HG03575 (cell line): ENCODE results near the gene TRPM8.

Experiments
- ATAC-seq: cut with Tn5 transposase; IDR thresholded peaks from one replicate; pipeline ENCODE4 v1.9.1; 2021; ENCODE audit not compliant: unreplicated experiment, insufficient number of reproducible peaks, low FRiP score; ENCODE audit errors: extremely low read depth

TRPM8 gene

DNA sequence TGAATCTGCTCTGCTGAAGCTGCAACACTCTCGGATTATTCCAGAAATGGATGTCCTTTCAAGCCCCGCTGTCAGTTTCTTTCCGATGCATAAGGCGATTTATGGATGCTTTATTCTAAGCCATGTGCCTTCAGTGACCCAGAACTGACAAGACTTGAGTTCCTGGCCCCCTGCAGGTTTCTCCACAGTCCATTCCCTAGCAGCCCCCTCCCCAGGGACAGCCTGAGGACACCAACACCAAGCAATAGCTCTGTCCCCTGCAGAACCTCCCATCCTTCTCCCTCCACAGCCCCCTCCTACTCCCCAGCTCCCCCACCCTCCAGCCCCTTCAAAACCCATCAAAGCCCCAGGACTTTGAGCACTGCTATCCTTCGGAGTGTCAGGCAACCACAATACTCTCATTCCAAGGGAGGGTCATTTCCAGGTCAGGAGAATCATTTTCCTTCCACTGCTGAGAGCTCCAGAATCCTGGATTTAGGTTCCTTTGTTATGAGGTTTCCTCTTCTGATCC, 108.8 kb downstream of the TRPM8 start:
- ATAC-seq: no peak

DNA sequence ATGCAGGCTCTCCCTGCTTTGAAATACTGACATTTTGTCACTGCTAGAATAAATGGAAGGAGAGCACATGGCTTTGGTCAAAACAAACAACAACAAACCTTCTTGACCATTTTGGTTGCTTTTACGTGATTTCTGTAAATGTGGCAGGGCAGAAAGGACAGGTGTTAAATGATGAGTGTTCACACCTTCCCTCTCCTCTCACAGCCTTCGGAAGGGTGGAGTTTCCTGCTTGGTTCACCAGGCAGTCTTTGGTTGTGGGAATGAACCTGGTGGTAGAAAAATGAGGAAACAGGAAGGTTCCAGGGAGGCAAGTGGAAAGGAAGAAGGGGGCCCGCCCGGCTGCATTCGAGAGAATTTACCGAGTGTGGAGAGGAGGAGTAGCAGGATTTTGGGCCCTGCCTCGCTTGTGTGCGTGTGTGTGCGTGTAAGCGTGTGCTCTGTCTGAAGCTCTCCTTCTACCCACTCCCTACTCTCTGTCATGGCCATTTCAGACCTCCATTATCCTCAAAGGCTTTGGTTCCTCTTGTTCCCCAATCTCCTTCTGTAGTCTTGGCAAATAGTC, 109.6 kb downstream of the TRPM8 start:
- ATAC-seq: no peak

DNA sequence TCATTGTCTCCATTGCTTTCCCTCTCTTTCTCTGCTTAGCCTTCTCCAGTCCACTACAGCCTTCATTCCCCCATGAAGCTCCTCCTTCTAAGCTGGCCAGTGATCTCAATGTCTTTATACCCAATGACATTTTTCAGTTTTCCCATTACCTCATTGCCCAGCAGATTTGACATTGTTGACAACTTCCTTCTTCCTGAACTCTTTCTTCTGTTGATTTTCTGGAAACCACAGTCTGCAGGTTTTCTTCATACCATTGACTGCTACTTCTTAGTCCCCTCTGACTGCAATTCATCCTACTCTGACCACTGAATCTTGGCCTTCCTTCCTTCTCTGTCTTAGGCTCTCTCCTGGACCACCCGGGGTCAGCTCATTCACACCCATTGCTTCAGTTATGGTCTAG, 110.5 kb downstream of the TRPM8 start:
- ATAC-seq: no peak

DNA sequence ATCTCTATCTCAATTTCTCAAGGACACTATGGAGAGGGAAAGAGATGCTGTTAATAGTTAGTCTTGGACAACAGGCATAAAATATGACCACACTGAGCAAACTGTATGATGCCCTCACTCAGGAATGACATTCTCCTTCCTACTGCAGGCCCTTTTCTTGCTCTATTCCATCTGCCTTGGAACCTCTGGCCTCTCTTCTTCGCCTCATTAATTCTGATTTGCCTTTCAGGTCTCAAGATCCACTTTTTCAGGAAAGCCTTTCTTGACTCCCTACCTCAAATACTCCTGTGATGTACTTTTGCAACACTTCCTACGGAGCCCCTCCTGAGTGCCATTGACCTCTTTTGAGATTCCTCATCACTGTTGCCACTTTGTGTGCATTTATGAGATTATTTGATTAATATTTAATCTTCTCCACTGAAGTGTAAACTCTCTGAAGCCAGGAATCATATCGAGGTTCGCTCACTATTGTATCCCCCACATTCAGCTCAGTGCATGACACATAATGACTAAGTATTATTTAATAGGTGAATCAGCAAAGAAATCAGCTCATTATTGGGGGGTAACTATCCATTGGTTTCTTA, 112.1 kb downstream of the TRPM8 start:
- no peak for ATAC-seq

DNA sequence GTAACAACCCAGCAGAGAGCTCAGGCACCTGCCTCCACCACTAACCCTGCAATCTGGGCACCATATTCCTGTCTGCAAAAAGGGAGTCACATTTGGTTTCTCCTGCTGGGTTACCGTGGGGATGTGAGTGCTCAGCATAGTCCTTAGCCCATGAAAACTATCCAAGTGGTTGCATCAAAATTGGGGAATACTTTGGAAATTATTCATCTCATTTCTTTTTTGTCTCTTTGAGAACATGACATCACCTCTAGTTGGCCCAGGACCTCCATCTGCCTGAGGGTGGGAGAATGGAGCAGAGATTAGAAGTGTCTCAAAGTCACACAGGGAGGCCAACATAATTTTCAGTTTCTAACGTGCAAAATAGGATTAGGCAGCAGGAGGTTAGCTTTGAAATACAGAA, 114.0 kb downstream of the TRPM8 start:
- no peak for ATAC-seq

DNA sequence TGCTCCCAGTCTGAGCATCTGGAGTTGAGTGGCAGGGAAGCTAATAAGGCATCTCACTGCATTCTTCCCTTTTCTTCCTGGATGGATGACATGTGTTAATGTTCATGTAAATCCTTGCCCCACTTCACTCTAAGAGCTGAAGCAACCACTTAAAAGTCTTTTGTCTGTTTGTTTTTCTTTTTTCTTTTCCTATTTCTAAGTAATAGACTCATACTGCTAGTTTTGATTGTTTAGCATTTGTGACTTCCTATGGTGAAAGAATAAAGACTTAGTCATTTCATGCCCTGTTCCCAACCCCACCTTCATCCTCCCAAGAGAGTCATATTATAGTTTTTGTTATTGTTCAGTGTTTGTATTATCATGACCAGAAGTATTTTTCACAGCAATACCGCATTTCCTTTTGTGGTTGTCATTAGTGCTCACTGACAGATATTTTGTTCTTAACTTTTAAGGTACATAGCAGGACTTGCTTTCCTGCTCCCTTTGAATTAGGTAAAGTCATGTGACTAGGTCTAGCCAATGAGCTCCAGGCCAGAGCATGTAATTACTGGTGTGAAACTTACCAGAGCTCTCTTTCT, 115.2 kb downstream of the TRPM8 start:
- no peak for ATAC-seq

DNA sequence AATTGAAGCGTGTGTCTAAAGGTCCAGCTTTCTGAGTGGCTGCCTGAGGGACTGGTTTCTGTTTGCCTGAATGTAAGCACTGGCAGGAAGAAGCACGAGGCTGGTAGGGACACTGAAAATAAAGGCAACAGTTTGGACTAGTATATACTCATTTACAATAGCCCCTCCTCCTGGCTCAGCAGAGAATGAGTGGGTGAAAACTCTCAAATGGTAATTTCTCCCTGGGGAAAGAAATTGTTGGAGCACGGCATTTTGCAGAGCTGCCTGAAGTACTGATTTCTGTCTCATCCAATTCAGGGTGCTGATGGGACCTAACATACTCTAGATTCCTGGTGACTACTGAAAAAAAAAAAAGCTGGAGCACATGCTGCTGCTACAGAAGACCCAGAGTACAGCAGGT, 116.0 kb downstream of the TRPM8 start:
- no peak for ATAC-seq

DNA sequence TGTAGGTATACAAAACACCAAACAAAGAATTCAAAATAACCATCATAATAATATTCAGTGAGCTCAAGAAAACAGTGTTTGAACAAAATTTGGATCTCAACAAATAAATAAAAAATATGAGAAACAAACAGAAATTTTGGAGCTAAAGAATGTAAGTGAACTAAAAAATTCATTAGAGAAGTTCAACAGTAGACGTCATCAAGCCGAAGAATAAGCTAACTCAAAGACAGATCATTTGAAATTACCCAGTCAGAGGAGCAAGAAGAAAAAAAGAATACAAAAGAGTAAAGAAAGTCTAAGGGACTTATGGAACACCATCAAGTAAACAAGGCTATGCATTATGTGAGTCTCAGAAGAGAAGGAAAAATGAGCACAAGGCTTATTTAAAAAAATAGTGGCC, 116.7 kb downstream of the TRPM8 start:
- no peak for ATAC-seq

DNA sequence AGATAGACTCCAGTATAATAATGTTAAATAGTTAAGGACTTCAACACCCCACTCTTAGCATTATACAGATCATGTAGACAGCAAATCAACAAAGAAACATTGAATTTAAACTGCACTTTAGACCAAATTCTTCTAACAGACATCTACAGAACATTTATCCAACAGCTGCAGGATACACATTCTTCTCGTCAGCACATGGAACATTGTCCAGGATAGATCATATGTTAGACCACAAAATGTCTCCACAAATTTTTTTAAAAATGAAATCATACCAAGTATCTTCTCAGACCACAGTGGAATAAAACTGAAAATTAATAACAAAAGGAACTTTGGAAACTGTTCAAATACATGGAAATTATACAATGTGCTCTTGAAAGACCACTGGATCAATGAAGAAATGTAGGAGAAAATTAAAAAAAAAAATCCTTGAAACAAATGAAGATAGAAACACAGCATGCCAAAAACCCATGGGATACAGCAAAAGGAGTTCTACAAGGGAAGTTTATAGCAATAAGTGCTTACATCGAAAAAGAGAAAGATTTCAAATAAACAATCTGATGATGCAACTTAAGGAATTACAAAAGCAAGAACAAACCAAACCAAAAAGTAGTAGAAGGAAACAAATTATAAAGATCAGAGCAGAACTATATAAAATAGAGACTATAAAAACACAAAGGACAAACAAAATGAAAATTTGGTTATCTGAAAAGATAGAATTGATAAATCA, 121.1 kb downstream of the TRPM8 start:
- ATAC-seq: no peak

DNA sequence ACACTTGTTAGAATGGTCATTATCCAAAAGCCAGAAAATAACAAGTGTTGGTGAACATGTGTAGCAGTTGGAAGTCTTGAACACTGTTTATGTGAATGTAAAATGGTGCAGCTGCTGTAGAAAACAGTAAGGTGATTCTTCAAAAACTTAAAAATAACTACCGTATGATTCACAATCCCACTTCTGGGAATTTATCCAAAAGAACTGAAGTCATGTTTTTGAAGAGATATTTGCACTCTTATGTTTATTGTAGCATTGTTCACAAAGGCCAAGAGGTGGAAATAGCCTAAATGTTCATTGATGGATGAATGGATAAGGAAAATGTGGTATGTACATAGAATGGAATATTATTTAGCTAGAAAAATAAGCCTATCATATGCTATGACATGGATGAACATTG, 127.0 kb downstream of the TRPM8 start:
- ATAC-seq: no peak

DNA sequence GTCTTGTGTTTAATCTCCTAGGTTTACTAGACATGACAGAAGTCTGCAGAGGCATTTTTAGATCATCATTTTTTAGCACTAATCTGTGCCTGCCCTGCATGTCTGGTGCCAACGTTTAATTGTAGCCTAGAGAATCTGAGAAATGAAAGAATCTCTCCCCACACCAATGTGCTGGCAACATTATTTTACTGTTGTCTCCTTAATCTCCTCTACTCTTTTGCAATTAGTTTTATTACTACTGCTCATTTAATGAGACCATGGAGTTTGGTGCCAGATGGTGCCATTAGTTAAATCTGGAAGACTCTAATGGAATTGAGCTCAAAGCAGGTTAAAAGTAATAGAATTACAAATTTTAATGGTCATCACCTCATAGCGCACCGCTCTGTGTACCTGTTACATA, 129.3 kb downstream of the TRPM8 start:
- ATAC-seq: no peak

DNA sequence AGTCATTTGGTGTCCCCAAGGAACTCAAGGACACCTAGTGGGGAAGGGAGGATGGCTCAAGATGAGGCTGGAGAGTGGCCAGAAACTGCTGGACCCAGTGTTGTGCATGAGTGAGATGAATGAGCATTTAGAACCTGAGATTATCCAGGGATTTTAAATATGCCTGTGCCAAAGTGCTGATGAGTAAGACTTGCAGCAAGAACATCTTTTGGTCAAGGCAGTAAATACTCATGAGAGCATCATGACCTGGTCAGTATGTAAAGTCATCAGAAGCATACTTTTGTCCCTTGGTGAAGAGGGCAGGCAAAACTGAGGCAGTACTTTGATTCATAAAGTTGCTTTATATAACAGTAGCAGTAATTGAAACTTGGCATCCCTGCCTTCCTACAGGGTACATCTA, 130.2 kb downstream of the TRPM8 start:
- ATAC-seq: no peak

DNA sequence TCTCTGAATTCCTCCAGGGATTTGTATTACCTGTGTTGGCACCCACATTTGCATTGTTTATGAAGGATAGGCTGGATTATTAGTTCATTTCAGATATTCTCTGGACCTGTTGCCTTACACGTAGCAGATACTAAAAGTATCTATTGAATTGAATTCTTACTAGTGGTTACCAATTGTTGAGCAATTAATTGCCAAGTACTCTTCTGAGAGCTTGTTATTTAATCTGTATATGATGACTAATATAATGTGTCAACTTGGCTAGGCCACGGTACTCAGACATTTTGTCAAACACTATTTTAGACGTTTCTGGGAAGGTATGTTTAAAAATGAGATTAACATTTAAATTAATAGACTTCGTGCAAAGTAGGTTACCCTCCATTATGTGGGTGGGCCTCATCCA, 130.9 kb downstream of the TRPM8 start:
- ATAC-seq: no peak

DNA sequence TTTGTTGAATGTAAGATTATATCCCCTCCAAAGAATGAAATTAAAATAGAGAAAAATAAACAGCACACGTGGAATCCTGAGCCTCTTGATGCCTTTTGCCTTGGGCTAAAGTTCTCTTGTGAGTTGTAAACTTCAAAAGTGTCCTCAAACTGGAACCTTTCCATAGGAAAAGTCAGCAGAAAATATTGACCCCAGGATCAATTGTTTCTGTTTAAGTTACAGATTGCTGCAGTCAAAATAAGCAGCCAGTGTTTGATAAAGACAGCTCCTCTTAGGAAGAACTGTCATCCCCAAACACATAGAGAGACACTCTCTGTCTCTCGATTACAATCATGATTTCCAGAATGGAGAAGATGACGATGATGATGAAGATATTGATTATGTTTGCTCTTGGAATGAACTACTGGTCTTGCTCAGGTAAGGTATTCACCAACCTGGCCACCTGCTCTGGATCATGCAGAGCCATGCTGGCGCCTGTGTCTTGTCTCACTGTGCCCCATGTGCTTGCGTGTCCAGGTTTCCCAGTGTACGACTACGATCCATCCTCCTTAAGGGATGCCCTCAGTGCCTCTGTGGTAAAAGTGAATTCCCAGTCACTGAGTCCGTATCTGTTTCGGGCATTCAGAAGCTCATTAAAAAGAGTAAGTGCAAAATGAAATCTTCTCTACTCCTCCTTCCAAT, 133.4 kb downstream of the TRPM8 start, which contains the start of gene SPP2:
Gene SPP2 (plus strand): TSS at position 248 of the 681 bp plus-strand sequence. CDS start 85 bp downstream, at position 333.
- ATAC-seq: no peak

DNA sequence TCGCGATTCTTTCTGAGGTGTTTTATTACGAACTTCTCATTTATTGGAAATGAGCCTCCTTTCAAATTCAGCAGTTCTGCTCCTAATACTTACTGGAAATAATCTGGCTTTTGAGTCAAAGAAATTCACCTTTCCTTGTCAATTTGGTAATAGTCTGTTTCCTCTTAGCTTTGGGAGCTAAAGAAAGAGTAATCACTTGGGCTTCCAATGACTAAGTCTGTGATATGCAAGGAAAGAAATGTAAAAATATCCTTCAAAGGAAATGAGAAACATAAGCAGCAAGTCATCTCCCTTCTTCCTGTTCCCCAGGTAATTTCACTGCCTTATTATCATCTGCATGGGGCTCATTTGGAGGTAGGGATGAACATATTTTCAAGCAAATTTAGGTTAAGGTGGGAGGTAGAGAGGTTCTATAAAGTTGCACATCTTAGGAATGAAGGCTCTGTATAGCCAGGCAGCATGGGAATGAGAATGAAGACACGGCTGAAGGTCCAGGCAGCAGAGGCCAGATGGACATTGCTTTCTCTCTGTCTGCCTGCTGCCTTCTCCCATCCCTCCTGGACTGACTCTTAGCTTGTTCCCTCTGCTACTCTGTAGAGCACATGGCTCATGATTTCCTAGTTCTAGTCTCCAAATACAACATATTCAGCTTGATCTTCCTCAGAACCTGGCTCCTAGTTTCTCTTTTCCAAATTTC, 134.3 kb downstream of the TRPM8 start:
- ATAC-seq: no peak

DNA sequence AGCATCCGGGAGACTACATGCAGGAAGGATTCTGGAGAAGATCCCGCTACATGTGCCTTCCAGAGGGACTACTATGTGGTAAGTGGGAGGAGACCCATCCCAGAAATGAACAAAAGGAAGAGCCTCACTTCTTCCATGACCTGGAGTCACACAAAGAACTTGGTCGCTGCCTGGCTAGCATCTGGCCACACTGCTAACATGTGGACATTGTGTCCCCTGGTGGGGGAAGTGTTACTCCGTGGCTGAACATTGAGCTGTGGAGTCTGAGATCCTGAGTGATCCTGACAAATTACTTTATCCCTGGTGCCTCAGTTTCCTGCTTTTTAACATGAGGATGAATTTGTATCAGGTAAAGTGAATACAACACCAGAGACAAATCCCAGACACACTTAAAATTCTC, 141.7 kb downstream of the TRPM8 start:
- no peak for ATAC-seq

DNA sequence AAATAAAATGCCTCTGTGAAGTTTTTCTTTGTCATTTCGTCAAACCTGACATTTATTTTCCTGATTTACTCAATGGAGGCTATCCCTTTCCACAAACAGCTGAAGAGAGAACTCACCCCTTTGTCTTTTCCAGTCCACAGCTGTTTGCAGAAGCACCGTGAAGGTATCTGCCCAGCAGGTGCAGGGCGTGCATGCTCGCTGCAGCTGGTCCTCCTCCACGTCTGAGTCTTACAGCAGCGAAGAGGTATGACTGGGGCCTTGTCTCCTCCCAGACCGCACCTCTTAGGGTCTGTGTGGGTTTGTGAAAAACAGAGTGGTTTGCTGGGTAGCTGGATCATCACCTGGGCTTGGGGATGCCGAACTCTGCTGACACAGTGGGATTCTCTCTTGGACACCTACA, 143.1 kb downstream of the TRPM8 start:
- ATAC-seq: no peak

DNA sequence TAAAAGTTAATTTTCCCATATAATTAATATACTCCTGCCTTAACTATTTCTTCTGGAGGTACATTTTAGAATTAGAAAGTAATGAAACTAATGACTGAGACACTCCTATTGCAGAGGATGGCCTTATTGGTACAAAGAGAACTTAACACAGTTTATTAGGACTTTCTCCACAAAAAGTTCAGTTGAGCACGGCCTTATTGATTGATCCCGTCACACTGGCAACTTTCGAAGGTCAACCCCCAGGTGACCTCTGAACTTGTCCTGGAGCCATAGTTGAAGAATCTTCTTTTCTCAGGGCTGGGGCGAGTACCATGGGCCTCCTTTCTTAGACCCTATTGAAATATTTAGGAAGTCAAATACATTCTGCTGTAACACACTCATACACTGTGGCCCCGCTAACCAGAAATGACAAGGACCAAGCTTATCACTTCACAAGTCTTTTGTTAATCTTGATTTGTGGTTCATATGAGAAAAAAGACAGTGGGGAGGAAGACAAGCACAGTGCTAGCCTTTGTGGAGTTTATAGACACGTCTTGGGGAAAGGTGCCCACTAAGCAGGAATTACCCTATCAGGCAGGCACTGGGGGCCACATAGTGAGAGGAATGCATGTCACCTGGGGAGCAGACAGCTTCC, 144.6 kb downstream of the TRPM8 start:
- ATAC-seq: no peak

DNA sequence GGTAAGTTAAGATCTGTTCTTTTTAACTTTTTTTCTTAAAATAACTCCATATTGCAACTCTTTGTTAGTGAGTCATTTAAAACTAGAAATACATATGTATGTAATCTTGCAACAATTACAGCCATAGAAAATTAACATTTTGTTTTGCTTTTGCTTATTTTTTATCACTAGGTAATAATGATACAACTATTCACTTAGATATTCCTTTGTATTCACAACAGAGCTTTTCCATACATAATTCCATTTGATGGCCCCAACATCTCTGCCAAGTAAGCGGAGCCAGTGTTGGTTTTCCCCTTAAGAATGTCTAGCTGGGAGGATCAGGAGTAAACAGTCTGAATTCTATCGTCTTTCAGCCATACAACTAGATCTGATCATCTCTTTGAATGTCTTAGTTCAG, 149.4 kb downstream of the TRPM8 start:
- no peak for ATAC-seq
